HCT116 (cell line): ENCODE measurements around the gene LGMN.

Experiments used
- CTCF ChIP-seq, 3 experiments: fragments of 200-600 bp in 1 of 3; sonication (generic) in 1 of 3; IDR thresholded peaks in 2 of 3; conservative IDR thresholded peaks in 1 of 3; 2 replicates each; pipeline ENCODE4 v1.5.1; 2012 to 2017; ENCODE audit warnings: low read depth in 2 of 3, low read length in 2 of 3, antibody characterized with exemption in 1 of 3, borderline replicate concordance in 1 of 3, control low read depth in 1 of 3, mild to moderate bottlenecking in 1 of 3, mixed read lengths in 1 of 3, mixed run types in 1 of 3, moderate library complexity in 1 of 3; ENCODE audit not compliant: insufficient read depth in 1 of 3
- POLR2A ChIP-seq: IDR thresholded peaks from 2 replicates; pipeline ENCODE4 v1.7.0; 2011; ENCODE audit warnings: borderline replicate concordance; ENCODE audit not compliant: insufficient read depth, insufficient read length; ENCODE audit errors: extremely low read depth
- POLR2AphosphoS5 ChIP-seq: IDR thresholded peaks from 2 replicates; pipeline ENCODE4 v1.6.1; 2011; ENCODE audit warnings: mild to moderate bottlenecking, low read depth, low read length, moderate library complexity
- ZFX ChIP-seq: fragments of 450-650 bp; IDR thresholded peaks from 2 replicates; pipeline ENCODE4 v1.6.1; 2017
- ZNF274 ChIP-seq: fragments of 200-500 bp; sonication (Bioruptor generic); IDR thresholded peaks from 2 replicates; pipeline ENCODE4 v1.6.1; 2014; ENCODE audit warnings: mild to moderate bottlenecking, low read depth, low read length, inconsistent platforms

- TF ChIP-seq POLR2A, result no peak
- TF ChIP-seq CTCF (IDR thresholded peaks at IDR 0.05 in 2 of 3, conservative IDR thresholded peaks at IDR 0.05 in 1 of 3; ENCODE audit: borderline replicate concordance in 1 of 3, insufficient read depth in 1 of 3, low read depth in 2 of 3, low read length in 2 of 3), result no peak
- TF ChIP-seq POLR2AphosphoS5, result no peak
- TF ChIP-seq ZFX, result no peak
- no peak for TF ChIP-seq ZNF274
Measured at GRCh38 chr14:92770484-92770883, 22.1 kb upstream of the LGMN start.
